Activated naive CD8-positive, alpha-beta T cell treated with anti-CD3 and anti-CD28 coated beads, Interleukin-2, amount 10 ng/mL, durations not matched to agents 7 days and 5 days (primary cell): ENCODE results near the gene MIOS. TPM values are rescaled to one million over a fixed set of nuclear protein-coding genes. Genes with fewer than 3 reads are reported as not detected.
"Not testable (repeated sequence)": the region's sequence is repeated elsewhere in the genome, so short reads cannot be mapped to it uniquely, and the experiment has no call there.

Source experiments
- ATAC-seq: fragments of 150-1000 bp; cut with Tn5 transposase; one replicate; pipeline ENCODE4 v1.10.0; 2021; ENCODE audit warnings: low read depth, moderate library complexity
- POLR2A ChIA-PET: fragments of 350-600 bp; sonication (Branson Sonifier 250); formaldehyde crosslinking; loops from one replicate; lab custom pipeline; 2021; ENCODE audit warnings: antibody characterized with exemption; lab: Charles Lee
- DNase-seq: peaks from one replicate; pipeline ENCODE4 v3.0.0; 2021
- H3K27ac Mint-ChIP-seq: one replicate; pipeline ENCODE4 v1.8.0; 2022; ENCODE audit warnings: mild to moderate bottlenecking, mixed read lengths
- H3K27me3 Mint-ChIP-seq: one replicate; pipeline ENCODE4 v1.8.0; 2022; ENCODE audit warnings: mild to moderate bottlenecking, moderate library complexity, mixed read lengths
- H3K36me3 Mint-ChIP-seq: one replicate; pipeline ENCODE4 v1.8.0; 2021; ENCODE audit warnings: mild to moderate bottlenecking, mixed read lengths
- H3K4me1 Mint-ChIP-seq: one replicate; pipeline ENCODE4 v1.8.0; 2021; ENCODE audit warnings: mixed read lengths
- H3K4me3 Mint-ChIP-seq: one replicate; pipeline ENCODE4 v1.8.0; 2022; ENCODE audit warnings: mild to moderate bottlenecking, moderate library complexity, mixed read lengths
- H3K9me3 Mint-ChIP-seq: one replicate; pipeline ENCODE4 v1.8.0; 2021; ENCODE audit warnings: mixed read lengths
- total RNA-seq, 2 experiments: library from RNA; stranded (reverse); gene quantifications; one replicate each; pipeline ENCODE4 v1.2.3, GENCODE V29; 2021

MIOS gene
- total RNA-seq, 2 experiments from 2014 or later = 42.0 to 42.1 TPM

- no peak for ATAC-seq
- H3K36me3 Mint-ChIP-seq = no peaks in the 10 kb centered on the region
- no peak overlapping the region for H3K27ac Mint-ChIP-seq
- H3K27me3 Mint-ChIP-seq = peaks cover 6% of the 10 kb centered on the region
- no peak for DNase-seq
- H3K9me3 Mint-ChIP-seq = peaks cover 4% of the 10 kb centered on the region
- H3K4me3 Mint-ChIP-seq = no peak overlapping the region
- POLR2A ChIA-PET = no interaction called here
- H3K4me1 Mint-ChIP-seq = peaks cover 3% of the 10 kb centered on the region
Measured at GRCh38 chr7:7537711-7538110, 29.0 kb upstream of the MIOS start.

GRCh38 chr7:7539152-7539551, 27.5 kb upstream of the MIOS start:
- no peaks in the 10 kb centered on the region for H3K27me3 Mint-ChIP-seq
- H3K9me3 Mint-ChIP-seq = no peaks in the 10 kb centered on the region
- ATAC-seq (no peak), DNase-seq (no peak)
- H3K4me3 Mint-ChIP-seq = no peak overlapping the region
- no peak overlapping the region for H3K27ac Mint-ChIP-seq
- POLR2A ChIA-PET = no interaction called here
- H3K36me3 Mint-ChIP-seq = no peaks in the 10 kb centered on the region
- H3K4me1 Mint-ChIP-seq = peaks cover 3% of the 10 kb centered on the region

DNA sequence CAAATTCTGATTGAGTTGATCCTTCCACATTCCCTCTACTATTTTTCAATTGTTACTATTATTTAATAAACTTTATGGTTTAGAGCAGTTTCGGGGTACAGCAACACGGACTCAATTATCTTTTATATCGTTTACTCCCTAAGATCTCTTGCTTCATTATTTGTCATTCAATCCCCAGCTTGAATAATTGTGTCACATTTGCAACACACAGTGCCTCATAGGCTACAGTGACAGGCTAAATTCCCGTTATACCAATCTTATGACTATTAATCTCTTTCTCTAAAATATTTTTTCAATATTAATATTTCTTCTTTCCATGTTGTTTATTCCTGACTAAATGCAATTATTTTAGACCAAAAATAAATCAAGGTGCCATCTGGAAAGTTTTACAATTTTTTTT, 27.0 kb upstream of the MIOS start:
- Mint-ChIP-seq H3K9me3 (no peaks in the 10 kb centered on the region), H3K4me1 (peaks cover 3% of the 10 kb centered on the region), H3K27me3 (no peaks in the 10 kb centered on the region), H3K4me3 (no peak overlapping the region), H3K36me3 (no peaks in the 10 kb centered on the region), H3K27ac (no peak overlapping the region)
- no peak for ATAC-seq
- POLR2A ChIA-PET = no interaction called here
- no peak for DNase-seq

- Mint-ChIP-seq H3K4me3 (no peak overlapping the region), H3K27me3 (no peaks in the 10 kb centered on the region), H3K36me3 (no peaks in the 10 kb centered on the region), H3K4me1 (peaks cover 3% of the 10 kb centered on the region), H3K27ac (no peak overlapping the region), H3K9me3 (no peaks in the 10 kb centered on the region)
- DNase-seq (no peak), ATAC-seq (no peak)
- POLR2A ChIA-PET = no interaction called here
Measured at GRCh38 chr7:7542251-7542835, 24.3 kb upstream of the MIOS start.

- no peak for DNase-seq
- Mint-ChIP-seq H3K27ac (no peak overlapping the region), H3K27me3 (peaks cover 5% of the 10 kb centered on the region), H3K4me1 (no peaks in the 10 kb centered on the region), H3K4me3 (no peak overlapping the region), H3K9me3 (no peaks in the 10 kb centered on the region), H3K36me3 (no peaks in the 10 kb centered on the region)
- no peak for ATAC-seq
- POLR2A ChIA-PET = no interaction called here
Measured at GRCh38 chr7:7548407-7548806, 18.3 kb upstream of the MIOS start.

- Mint-ChIP-seq H3K4me3 (no peak overlapping the region), H3K27me3 (peaks cover 7% of the 10 kb centered on the region), H3K4me1 (no peaks in the 10 kb centered on the region), H3K36me3 (no peaks in the 10 kb centered on the region), H3K27ac (no peak overlapping the region), H3K9me3 (no peaks in the 10 kb centered on the region)
- DNase-seq (no peak), ATAC-seq (no peak)
- POLR2A ChIA-PET = no interaction called here
Measured at GRCh38 chr7:7550663-7551062, 16.0 kb upstream of the MIOS start.

- no peaks in the 10 kb centered on the region for H3K9me3 Mint-ChIP-seq
- DNase-seq (no peak), ATAC-seq (no peak)
- no peak overlapping the region for H3K27ac Mint-ChIP-seq
- POLR2A ChIA-PET = no interaction called here
- H3K4me3 Mint-ChIP-seq = no peak overlapping the region
- H3K36me3 Mint-ChIP-seq = no peaks in the 10 kb centered on the region
- no peaks in the 10 kb centered on the region for H3K4me1 Mint-ChIP-seq
- peaks cover 7% of the 10 kb centered on the region for H3K27me3 Mint-ChIP-seq
Measured at GRCh38 chr7:7552199-7552598, 14.5 kb upstream of the MIOS start.

- Mint-ChIP-seq H3K27ac (no peak overlapping the region), H3K4me1 (peaks cover 2% of the 10 kb centered on the region), H3K9me3 (peaks cover 6% of the 10 kb centered on the region), H3K4me3 (no peak overlapping the region), H3K27me3 (peaks cover 5% of the 10 kb centered on the region), H3K36me3 (peaks cover 2% of the 10 kb centered on the region)
- DNase-seq (no peak), ATAC-seq (no peak)
- POLR2A ChIA-PET = no interaction called here
Measured at GRCh38 chr7:7553386-7553785, 13.3 kb upstream of the MIOS start.

DNA sequence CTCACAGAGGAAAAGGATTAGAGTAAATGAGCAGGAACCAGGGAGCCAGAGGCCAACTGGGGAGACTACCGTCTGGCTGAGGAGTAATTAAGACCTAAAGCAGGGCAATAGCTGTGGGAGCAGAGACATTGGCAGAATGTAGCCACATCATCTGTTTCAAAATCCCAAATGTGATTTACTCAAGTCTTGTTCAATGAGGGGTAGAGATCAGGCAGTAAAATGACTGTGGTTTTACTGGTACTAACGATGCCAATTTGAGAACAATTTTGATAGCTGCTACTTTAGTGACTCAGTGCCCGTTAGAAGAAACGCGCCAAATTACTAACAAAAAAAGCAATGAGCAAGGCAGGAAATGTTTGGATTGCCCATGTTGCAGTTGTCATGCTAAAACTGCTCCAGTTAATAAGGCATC, 12.7 kb upstream of the MIOS start:
- H3K4me3 Mint-ChIP-seq = no peak overlapping the region
- no peak for ATAC-seq

GRCh38 chr7:7554649-7555575, 11.8 kb upstream of the MIOS start:
- DNase-seq (no peak), ATAC-seq (no peak)
- Mint-ChIP-seq H3K27me3 (peaks cover 5% of the 10 kb centered on the region), H3K9me3 (peaks cover 15% of the 10 kb centered on the region), H3K27ac (no peak overlapping the region), H3K36me3 (peaks cover 2% of the 10 kb centered on the region), H3K4me3 (no peak overlapping the region), H3K4me1 (peaks cover 2% of the 10 kb centered on the region)
- POLR2A ChIA-PET = no interaction called here

More for the DNA sequence above, 12.7 kb upstream of the MIOS start:
- POLR2A ChIA-PET = no interaction called here
- H3K27ac Mint-ChIP-seq = no peak overlapping the region
- peaks cover 2% of the 10 kb centered on the region for H3K4me1 Mint-ChIP-seq
- peaks cover 2% of the 10 kb centered on the region for H3K36me3 Mint-ChIP-seq
- H3K9me3 Mint-ChIP-seq = peaks cover 12% of the 10 kb centered on the region
- DNase-seq = no peak
- H3K27me3 Mint-ChIP-seq = peaks cover 5% of the 10 kb centered on the region

DNA sequence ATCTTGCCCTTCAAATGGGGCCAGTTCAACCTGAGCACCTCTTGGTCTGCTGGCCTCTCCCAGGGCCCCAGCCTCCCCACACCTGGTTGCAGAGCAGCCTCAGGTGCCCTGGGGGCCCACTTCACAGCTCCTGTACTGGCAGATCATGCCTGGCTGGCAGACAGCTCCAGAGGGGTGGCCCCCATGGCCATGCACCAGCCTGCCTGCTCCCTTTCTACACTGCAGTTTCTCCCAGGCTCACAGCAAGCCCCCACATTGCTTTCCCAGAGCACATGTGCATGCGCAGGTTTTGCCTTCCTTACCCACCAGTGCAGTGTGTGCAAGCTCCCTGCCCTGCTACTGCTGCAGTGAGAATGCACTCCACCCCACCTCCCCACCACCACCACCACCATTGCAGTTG, 9.8 kb upstream of the MIOS start:
- Mint-ChIP-seq H3K27ac (no peak overlapping the region), H3K4me1 (peaks cover 2% of the 10 kb centered on the region), H3K27me3 (peaks cover 2% of the 10 kb centered on the region), H3K4me3 (no peak overlapping the region), H3K36me3 (peaks cover 4% of the 10 kb centered on the region), H3K9me3 (peaks cover 18% of the 10 kb centered on the region)
- POLR2A ChIA-PET = no interaction called here
- DNase-seq (no peak), ATAC-seq (no peak)

- no peak for DNase-seq
- no peak for ATAC-seq
- Mint-ChIP-seq H3K27me3 (peaks cover 2% of the 10 kb centered on the region), H3K4me1 (peaks cover 2% of the 10 kb centered on the region), H3K4me3 (no peak overlapping the region), H3K9me3 (peaks cover 18% of the 10 kb centered on the region), H3K36me3 (peaks cover 4% of the 10 kb centered on the region), H3K27ac (no peak overlapping the region)
- POLR2A ChIA-PET = no interaction called here
Measured at GRCh38 chr7:7557252-7557651, 9.4 kb upstream of the MIOS start.

- H3K27me3 Mint-ChIP-seq, H3K4me3 Mint-ChIP-seq, ATAC-seq, H3K27ac Mint-ChIP-seq, DNase-seq, POLR2A ChIA-PET, H3K36me3 Mint-ChIP-seq, H3K4me1 Mint-ChIP-seq: not testable (repeated sequence)
- H3K9me3 Mint-ChIP-seq = peaks cover 18% of the 10 kb centered on the region
Measured at GRCh38 chr7:7561591-7561990, 5.1 kb upstream of the MIOS start.

GRCh38 chr7:7562736-7563135, 3.9 kb upstream of the MIOS start:
- ATAC-seq (no peak), DNase-seq (no peak)
- Mint-ChIP-seq H3K36me3 (peaks cover 4% of the 10 kb centered on the region), H3K9me3 (peaks cover 15% of the 10 kb centered on the region), H3K4me3 (no peak overlapping the region), H3K4me1 (no peaks in the 10 kb centered on the region), H3K27ac (no peak overlapping the region), H3K27me3 (no peaks in the 10 kb centered on the region)
- POLR2A ChIA-PET = no interaction called here
